Measurements from ENCODE around the gene CFAP53. TPM values are rescaled to one million over a fixed set of nuclear protein-coding genes. Genes with fewer than 3 reads are reported as not detected.

CFAP53 gene
- total RNA-seq, 4 donors from 2014 or later, result 0.40 TPM; not detected in 3

GRCh38 chr18:50276452-50276851 is 10.2 kb upstream of the CFAP53 start:
- TF ChIP-seq POLR2AphosphoS5 (IDR thresholded peaks at IDR 0.05), result no peak
- no peak for TF ChIP-seq CTCF (IDR thresholded peaks at IDR 0.05)
- no peak for TF ChIP-seq EP300 (IDR thresholded peaks at IDR 0.05)
- no peak for TF ChIP-seq POLR2A (IDR thresholded peaks at IDR 0.05; ENCODE audit: low read depth)
- Histone ChIP-seq H3K4me1 (peaks cover 21 to 23% (median 23%) of the 10 kb centered on the region in 4 donors), H3K4me3 (no peak overlapping the region), H3K27me3 (no peaks in the 10 kb centered on the region), H3K36me3 (peaks cover 55 to 83% (median 73%) of the 10 kb centered on the region in 4 donors), H3K9me3 (no peaks in the 10 kb centered on the region), H3K27ac (replicated peaks in 1 of 4) (no peak overlapping the region)
- intact Hi-C loops (cut with DNase I), result no loop called here
- DNase-seq (ENCODE audit: extremely low spot score), result no peak
- 87% methylated on average over 4 of the region's 4 CpGs for WGBS

GRCh38 chr18:50275503-50276036 is 9.3 kb upstream of the CFAP53 start:
- DNase-seq (ENCODE audit: extremely low spot score), result no peak
- H3K36me3 ChIP-seq, result peaks cover 59 to 91% (median 82%) of the 10 kb centered on the region in 4 donors
- peaks cover 19 to 20% (median 19%) of the 10 kb centered on the region in 4 donors for H3K4me1 ChIP-seq
- H3K27ac ChIP-seq (replicated peaks in 1 of 4), result no peak overlapping the region
- H3K9me3 ChIP-seq, result no peaks in the 10 kb centered on the region
- TF ChIP-seq CTCF (IDR thresholded peaks at IDR 0.05) (no peak), POLR2A (IDR thresholded peaks at IDR 0.05; ENCODE audit: low read depth) (no peak), EP300 (IDR thresholded peaks at IDR 0.05) (no peak), POLR2AphosphoS5 (IDR thresholded peaks at IDR 0.05) (no peak)
- intact Hi-C loops (cut with DNase I), result no loop called here
- WGBS, result 94% methylated on average over 16 of the region's 19 CpGs
- H3K27me3 ChIP-seq, result no peaks in the 10 kb centered on the region
- H3K4me3 ChIP-seq, result no peak overlapping the region

- intact Hi-C loops (cut with DNase I), result no loop called here
- H3K36me3 ChIP-seq, result peaks cover 59 to 98% (median 88%) of the 10 kb centered on the region in 4 donors
- TF ChIP-seq POLR2AphosphoS5 (IDR thresholded peaks at IDR 0.05) (no peak), POLR2A (IDR thresholded peaks at IDR 0.05; ENCODE audit: low read depth) (no peak), EP300 (IDR thresholded peaks at IDR 0.05) (no peak), CTCF (IDR thresholded peaks at IDR 0.05) (no peak)
- no peak for DNase-seq (ENCODE audit: extremely low spot score)
- WGBS, result 98% methylated on average over 7 of the region's 10 CpGs
- no peak overlapping the region for H3K27ac ChIP-seq (replicated peaks in 1 of 4)
- no peaks in the 10 kb centered on the region for H3K27me3 ChIP-seq
- H3K4me1 ChIP-seq, result peaks cover 12 to 14% (median 13%) of the 10 kb centered on the region in 4 donors
- H3K9me3 ChIP-seq, result no peaks in the 10 kb centered on the region
- H3K4me3 ChIP-seq, result no peak overlapping the region
These were observed 8.6 kb upstream of the CFAP53 start for GRCh38 chr18:50274941-50275340.

- intact Hi-C loops (cut with DNase I), result no loop called here
- Histone ChIP-seq H3K27me3 (no peaks in the 10 kb centered on the region), H3K9me3 (no peaks in the 10 kb centered on the region), H3K4me1 (peaks cover 3 to 5% (median 4%) of the 10 kb centered on the region in 4 donors), H3K4me3 (no peak overlapping the region), H3K36me3 (peaks cover 65 to 97% (median 91%) of the 10 kb centered on the region in 4 donors), H3K27ac (replicated peaks in 1 of 4) (no peak overlapping the region)
- TF ChIP-seq EP300 (IDR thresholded peaks at IDR 0.05) (no peak), CTCF (IDR thresholded peaks at IDR 0.05) (no peak), POLR2A (IDR thresholded peaks at IDR 0.05; ENCODE audit: low read depth) (no peak), POLR2AphosphoS5 (IDR thresholded peaks at IDR 0.05) (no peak)
- 90% methylated on average over 5 of the region's 17 CpGs for WGBS
- DNase-seq (ENCODE audit: extremely low spot score), result no peak
These were observed 7.7 kb upstream of the CFAP53 start for GRCh38 chr18:50274044-50274442.
